ENCODE data around the gene STARD3NL.
"Not testable (repeated sequence)": the region's sequence is repeated elsewhere in the genome, so short reads cannot be mapped to it uniquely, and the experiment has no call there.

GRCh38 chr7:38264602-38265001, 86.6 kb downstream of the STARD3NL start:
- TF ChIP-seq CTCF, POLR2AphosphoS5 (IDR thresholded peaks at IDR 0.05): not testable (repeated sequence)
